ENCODE measurements around the gene HOXC6. TPM values are rescaled to one million over a fixed set of nuclear protein-coding genes. Genes with fewer than 3 reads are reported as not detected.

HOXC6 gene
- total and polyA plus RNA-seq, 10 of the 15 experiments (the other 5 are each of a cell fraction or from before 2014, with no cell fraction given), result 0.02 to 0.55 (median 0.45) TPM; not detected in 4

GRCh38 chr12:54019924-54020590 is 8.2 kb upstream of the HOXC6 start:
- H3K36me3 ChIP-seq (ENCODE audit: control insufficient read depth in 2 of 2, insufficient read depth in 2 of 2, low read length in 1 of 2), result no peaks in the 10 kb centered on the region
- no peaks in the 10 kb centered on the region; the same call in 1 of the 2 replicates for H4K20me1 ChIP-seq (ENCODE audit: control insufficient read depth, insufficient read depth)
- BruUV-seq (replicated peaks), result no TSS peak
- ATAC-seq, result no peak
- ChIA-PET SMC1A (ENCODE audit: uncharacterized antibody, unreplicated experiment) (no interaction called here), CTCF (interaction anchor here (2.6 kb wide), 1 partner anchor 13 kb away, joined by 18 read pairs; no protein-coding TSS in a partner anchor), POLR2A (interaction anchor here (1.1 kb wide), 1 partner anchor 169 kb away, joined by 3 read pairs; the partner anchor contains the start of gene SMUG1), RAD21 (ENCODE audit: unreplicated experiment) (no interaction called here)
- H3K4me3 ChIP-seq, result no peak overlapping the region
- no peak overlapping the region for H3K27ac ChIP-seq (ENCODE audit: control insufficient read depth, insufficient read depth)
- H3K79me2 ChIP-seq (ENCODE audit: control insufficient read depth, insufficient read depth, low read length), result no peaks in the 10 kb centered on the region
- H3K27me3 ChIP-seq (replicated peaks in 1 of 2; ENCODE audit: control insufficient read depth in 2 of 2, insufficient read depth in 2 of 2, low read length in 1 of 2), result peaks cover 4 to 11% of the 10 kb centered on the region in 2 experiments
- in situ Hi-C loops (cut with MboI), result loop anchor here (10.0 kb wide), 2 partner anchors 175 to 345 kb away; partner anchors contain the start of gene GPR84
- WGBS (ENCODE audit: insufficient coverage, insufficient replicate concordance, low lambda C conversion rate, missing lambda C conversion rate), result 68% methylated on average over 10 of the region's 10 CpGs
- H2AFZ ChIP-seq (ENCODE audit: control insufficient read depth, low read depth, low read length), result peak overlapping the region; percentile 19; the same call in 1 of the 2 replicates
- no peak overlapping the region for H3K4me2 ChIP-seq (ENCODE audit: control insufficient read depth, insufficient read depth)
- H3K9me3 ChIP-seq (replicated peaks; ENCODE audit: control insufficient read depth, insufficient read depth, low read length), result no peaks in the 10 kb centered on the region
- DNase-seq (ENCODE audit: low read depth, low spot score), result no peak
- FAIRE-seq, result no peak
- no peak overlapping the region for H3K9ac ChIP-seq (ENCODE audit: control insufficient read depth, insufficient read depth, low read length)
- TF ChIP-seq, protein P1, sequence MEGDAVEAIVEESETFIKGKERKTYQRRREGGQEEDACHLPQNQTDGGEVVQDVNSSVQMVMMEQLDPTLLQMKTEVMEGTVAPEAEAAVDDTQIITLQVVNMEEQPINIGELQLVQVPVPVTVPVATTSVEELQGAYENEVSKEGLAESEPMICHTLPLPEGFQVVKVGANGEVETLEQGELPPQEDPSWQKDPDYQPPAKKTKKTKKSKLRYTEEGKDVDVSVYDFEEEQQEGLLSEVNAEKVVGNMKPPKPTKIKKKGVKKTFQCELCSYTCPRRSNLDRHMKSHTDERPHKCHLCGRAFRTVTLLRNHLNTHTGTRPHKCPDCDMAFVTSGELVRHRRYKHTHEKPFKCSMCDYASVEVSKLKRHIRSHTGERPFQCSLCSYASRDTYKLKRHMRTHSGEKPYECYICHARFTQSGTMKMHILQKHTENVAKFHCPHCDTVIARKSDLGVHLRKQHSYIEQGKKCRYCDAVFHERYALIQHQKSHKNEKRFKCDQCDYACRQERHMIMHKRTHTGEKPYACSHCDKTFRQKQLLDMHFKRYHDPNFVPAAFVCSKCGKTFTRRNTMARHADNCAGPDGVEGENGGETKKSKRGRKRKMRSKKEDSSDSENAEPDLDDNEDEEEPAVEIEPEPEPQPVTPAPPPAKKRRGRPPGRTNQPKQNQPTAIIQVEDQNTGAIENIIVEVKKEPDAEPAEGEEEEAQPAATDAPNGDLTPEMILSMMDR (IDR thresholded peaks at IDR 0.05 in 2 of 3, conservative IDR thresholded peaks at IDR 0.05 in 1 of 3; ENCODE audit: control insufficient read depth in 2 of 3, extremely low read depth in 1 of 3, insufficient read depth in 1 of 3, low read depth in 3 of 3, low read length in 3 of 3), result no peak
- TF ChIP-seq RELA (IDR thresholded peaks at IDR 0.05; ENCODE audit: borderline replicate concordance, partially characterized antibody) (no peak), KDM1A (IDR thresholded peaks at IDR 0.05; ENCODE audit: borderline replicate concordance) (no peak), HDAC2 (IDR thresholded peaks at IDR 0.05) (no peak), JUNB (IDR thresholded peaks at IDR 0.05) (no peak)
- intact Hi-C loops (cut with micrococcal nuclease; ENCODE audit: unreplicated experiment), result no loop called here
- peaks cover 21% of the 10 kb centered on the region for H3K4me1 ChIP-seq (ENCODE audit: control insufficient read depth, insufficient read depth, low read length)

All from GM12878 (cell line).